ENCODE results near the gene ILF3. TPM values are rescaled to one million over a fixed set of nuclear protein-coding genes. Genes with fewer than 3 reads are reported as not detected.

ILF3 gene
- total and polyA plus RNA-seq, 10 of the 15 experiments (the other 5 are each of a cell fraction or from before 2014, with no cell fraction given) = 28.1 to 383 (median 176) TPM

DNA sequence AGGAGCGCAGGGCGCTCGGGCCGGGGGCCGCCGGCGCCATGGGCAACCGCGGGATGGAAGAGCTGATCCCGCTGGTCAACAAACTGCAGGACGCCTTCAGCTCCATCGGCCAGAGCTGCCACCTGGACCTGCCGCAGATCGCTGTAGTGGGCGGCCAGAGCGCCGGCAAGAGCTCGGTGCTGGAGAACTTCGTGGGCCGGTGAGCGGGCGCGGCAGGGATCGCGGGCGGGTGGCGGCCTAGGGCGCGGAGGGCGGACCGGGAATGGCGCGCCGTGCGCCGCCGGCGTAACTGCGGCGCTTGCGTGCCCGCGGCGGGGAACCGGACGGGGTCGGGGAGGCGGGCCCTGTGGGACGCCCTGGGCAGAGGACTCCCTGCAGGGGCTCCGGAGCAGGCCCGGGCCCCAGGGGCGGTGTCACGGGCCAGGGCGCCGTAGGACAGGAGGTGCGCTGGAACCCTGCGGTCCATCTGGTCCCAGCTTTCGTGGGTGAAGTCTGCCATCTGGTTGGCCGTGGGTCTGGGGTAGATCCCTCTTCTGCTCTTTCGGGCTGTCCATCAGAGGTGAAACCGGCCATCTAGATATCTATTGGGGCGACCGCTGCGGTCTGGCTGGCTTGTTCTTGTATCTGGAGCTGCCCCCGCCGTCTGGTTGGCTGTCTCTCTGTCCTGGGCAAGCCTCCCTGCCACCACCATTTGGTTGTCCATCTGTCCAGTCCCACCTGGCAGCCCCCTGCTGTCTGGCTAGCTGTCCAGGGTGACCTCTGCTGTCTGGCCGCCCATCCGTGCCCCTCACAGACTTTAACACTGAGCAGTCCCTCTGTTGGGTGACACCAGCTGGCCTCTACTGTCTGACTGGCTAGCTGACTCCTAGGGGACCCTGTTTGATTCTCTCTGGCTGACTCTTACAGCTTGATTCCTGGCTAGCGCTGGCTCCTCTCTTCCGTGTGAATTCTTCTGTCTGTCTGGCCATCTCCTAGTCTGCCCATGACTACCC, 64.4 kb downstream of the ILF3 start (continued):
- 0 out of 2 replicates have a peak, but pooled peaks have one; percentile 10 for TF ChIP-seq MXI1 (IDR thresholded peaks at IDR 0.05; ENCODE audit: low read depth, low read length)
- TF ChIP-seq, protein P1, sequence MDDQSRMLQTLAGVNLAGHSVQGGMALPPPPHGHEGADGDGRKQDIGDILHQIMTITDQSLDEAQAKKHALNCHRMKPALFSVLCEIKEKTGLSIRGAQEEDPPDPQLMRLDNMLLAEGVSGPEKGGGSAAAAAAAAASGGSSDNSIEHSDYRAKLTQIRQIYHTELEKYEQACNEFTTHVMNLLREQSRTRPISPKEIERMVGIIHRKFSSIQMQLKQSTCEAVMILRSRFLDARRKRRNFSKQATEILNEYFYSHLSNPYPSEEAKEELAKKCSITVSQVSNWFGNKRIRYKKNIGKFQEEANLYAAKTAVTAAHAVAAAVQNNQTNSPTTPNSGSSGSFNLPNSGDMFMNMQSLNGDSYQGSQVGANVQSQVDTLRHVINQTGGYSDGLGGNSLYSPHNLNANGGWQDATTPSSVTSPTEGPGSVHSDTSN (IDR thresholded peaks at IDR 0.05; ENCODE audit: insufficient replicate concordance, low read depth, low read length) = peak; percentile 37
- peak; percentile 99 for TF ChIP-seq LARP7 (IDR thresholded peaks at IDR 0.05)
- TF ChIP-seq KLF5 (IDR thresholded peaks at IDR 0.05; ENCODE audit: partially characterized antibody) = no peak
- TF ChIP-seq, protein P2, sequence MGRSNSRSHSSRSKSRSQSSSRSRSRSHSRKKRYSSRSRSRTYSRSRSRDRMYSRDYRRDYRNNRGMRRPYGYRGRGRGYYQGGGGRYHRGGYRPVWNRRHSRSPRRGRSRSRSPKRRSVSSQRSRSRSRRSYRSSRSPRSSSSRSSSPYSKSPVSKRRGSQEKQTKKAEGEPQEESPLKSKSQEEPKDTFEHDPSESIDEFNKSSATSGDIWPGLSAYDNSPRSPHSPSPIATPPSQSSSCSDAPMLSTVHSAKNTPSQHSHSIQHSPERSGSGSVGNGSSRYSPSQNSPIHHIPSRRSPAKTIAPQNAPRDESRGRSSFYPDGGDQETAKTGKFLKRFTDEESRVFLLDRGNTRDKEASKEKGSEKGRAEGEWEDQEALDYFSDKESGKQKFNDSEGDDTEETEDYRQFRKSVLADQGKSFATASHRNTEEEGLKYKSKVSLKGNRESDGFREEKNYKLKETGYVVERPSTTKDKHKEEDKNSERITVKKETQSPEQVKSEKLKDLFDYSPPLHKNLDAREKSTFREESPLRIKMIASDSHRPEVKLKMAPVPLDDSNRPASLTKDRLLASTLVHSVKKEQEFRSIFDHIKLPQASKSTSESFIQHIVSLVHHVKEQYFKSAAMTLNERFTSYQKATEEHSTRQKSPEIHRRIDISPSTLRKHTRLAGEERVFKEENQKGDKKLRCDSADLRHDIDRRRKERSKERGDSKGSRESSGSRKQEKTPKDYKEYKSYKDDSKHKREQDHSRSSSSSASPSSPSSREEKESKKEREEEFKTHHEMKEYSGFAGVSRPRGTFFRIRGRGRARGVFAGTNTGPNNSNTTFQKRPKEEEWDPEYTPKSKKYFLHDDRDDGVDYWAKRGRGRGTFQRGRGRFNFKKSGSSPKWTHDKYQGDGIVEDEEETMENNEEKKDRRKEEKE (IDR thresholded peaks at IDR 0.05) = 0 out of 2 replicates have a peak, but pooled peaks have one; percentile 3
- TF ChIP-seq IKZF1 (conservative IDR thresholded peaks at IDR 0.05) = peak; percentile 82; the same call in 1 of the 2 replicates
- peak in 1 of 2 experiments; percentile 63; a peak in 1 of 3 replicates for TF ChIP-seq EGR1 (IDR thresholded peaks at IDR 0.05; ENCODE audit: borderline replicate concordance in 1 of 2, low read depth in 2 of 2, low read length in 2 of 2)
- 0 out of 2 replicates have a peak, but pooled peaks have one; percentile 14 for TF ChIP-seq BACH1 (IDR thresholded peaks at IDR 0.05; ENCODE audit: borderline replicate concordance)
- peak; percentile 66; the same call in 1 of the 2 replicates for TF ChIP-seq PKNOX1 (IDR thresholded peaks at IDR 0.05)
- TF ChIP-seq IKZF2 (IDR thresholded peaks at IDR 0.05) = no peak
- peak; percentile 38; the same call in 1 of the 2 replicates for TF ChIP-seq ZNF24 (IDR thresholded peaks at IDR 0.05)
- TF ChIP-seq POLR2A (IDR thresholded peaks at IDR 0.05; ENCODE audit: low read depth, low read length) = peak; percentile 61
- TF ChIP-seq SIN3A (IDR thresholded peaks at IDR 0.05; ENCODE audit: low read depth, low read length) = peak; percentile 64
- TF ChIP-seq TAF1 (IDR thresholded peaks at IDR 0.05; ENCODE audit: borderline replicate concordance, low read depth, low read length) = 0 out of 2 replicates have a peak, but pooled peaks have one; percentile 3
- TF ChIP-seq NFYB (IDR thresholded peaks at IDR 0.05; ENCODE audit: insufficient read depth, low read depth, low read length) = 0 out of 2 replicates have a peak, but pooled peaks have one; percentile 12
- TF ChIP-seq YY1 (IDR thresholded peaks at IDR 0.05; ENCODE audit: low read depth, low read length) = 0 out of 2 replicates have a peak, but pooled peaks have one; percentile 39
- TF ChIP-seq POLR2AphosphoS5 (IDR thresholded peaks at IDR 0.05; ENCODE audit: low read length) = peak; percentile 20; the same call in 1 of the 2 replicates
- TF ChIP-seq, protein P3, sequence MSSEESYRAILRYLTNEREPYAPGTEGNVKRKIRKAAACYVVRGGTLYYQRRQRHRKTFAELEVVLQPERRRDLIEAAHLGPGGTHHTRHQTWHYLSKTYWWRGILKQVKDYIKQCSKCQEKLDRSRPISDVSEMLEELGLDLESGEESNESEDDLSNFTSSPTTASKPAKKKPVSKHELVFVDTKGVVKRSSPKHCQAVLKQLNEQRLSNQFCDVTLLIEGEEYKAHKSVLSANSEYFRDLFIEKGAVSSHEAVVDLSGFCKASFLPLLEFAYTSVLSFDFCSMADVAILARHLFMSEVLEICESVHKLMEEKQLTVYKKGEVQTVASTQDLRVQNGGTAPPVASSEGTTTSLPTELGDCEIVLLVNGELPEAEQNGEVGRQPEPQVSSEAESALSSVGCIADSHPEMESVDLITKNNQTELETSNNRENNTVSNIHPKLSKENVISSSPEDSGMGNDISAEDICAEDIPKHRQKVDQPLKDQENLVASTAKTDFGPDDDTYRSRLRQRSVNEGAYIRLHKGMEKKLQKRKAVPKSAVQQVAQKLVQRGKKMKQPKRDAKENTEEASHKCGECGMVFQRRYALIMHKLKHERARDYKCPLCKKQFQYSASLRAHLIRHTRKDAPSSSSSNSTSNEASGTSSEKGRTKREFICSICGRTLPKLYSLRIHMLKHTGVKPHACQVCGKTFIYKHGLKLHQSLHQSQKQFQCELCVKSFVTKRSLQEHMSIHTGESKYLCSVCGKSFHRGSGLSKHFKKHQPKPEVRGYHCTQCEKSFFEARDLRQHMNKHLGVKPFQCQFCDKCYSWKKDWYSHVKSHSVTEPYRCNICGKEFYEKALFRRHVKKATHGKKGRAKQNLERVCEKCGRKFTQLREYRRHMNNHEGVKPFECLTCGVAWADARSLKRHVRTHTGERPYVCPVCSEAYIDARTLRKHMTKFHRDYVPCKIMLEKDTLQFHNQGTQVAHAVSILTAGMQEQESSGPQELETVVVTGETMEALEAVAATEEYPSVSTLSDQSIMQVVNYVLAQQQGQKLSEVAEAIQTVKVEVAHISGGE (CRISPR knock-in tag; IDR thresholded peaks at IDR 0.05) = no peak
